ENCODE data around the gene MGA.

GRCh38 chr15:41647262-41647661 is 12.9 kb upstream of the MGA start:
- TF ChIP-seq CTCF (IDR thresholded peaks at IDR 0.05), result no peak
- no peak for TF ChIP-seq POLR2A (IDR thresholded peaks at IDR 0.05)
